Nucleus accumbens (tissue), 56 donors: ENCODE measurements around the gene RNF111.
"Not testable (repeated sequence)": the region's sequence is repeated elsewhere in the genome, so short reads cannot be mapped to it uniquely, and the experiment has no call there.

Experiments
- DNase-seq, 56 donors: peaks; one replicate each; lab custom pipeline; 2025; lab: John Stamatoyannopoulos, UW

RNF111 gene

GRCh38 chr15:59052915-59053407, 65.5 kb downstream of the RNF111 start:
- DNase-seq = no peak

- DNase-seq = no peak
Observed at GRCh38 chr15:59053482-59053881, 66.0 kb downstream of the RNF111 start.

- no peak for DNase-seq
Observed at GRCh38 chr15:59059076-59059597, 71.7 kb downstream of the RNF111 start.

- no peak for DNase-seq
Observed at GRCh38 chr15:59060348-59060747, 72.9 kb downstream of the RNF111 start.

- DNase-seq = no peak
Observed at GRCh38 chr15:59063042-59063441, 75.6 kb downstream of the RNF111 start.

- no peak for DNase-seq
Observed at GRCh38 chr15:59069430-59069829, 82.0 kb downstream of the RNF111 start.

GRCh38 chr15:59074607-59075006, 87.1 kb downstream of the RNF111 start:
- no peak for DNase-seq

GRCh38 chr15:59087731-59088130, 100.3 kb downstream of the RNF111 start:
- DNase-seq = no peak

GRCh38 chr15:59094077-59094476, 106.6 kb downstream of the RNF111 start:
- DNase-seq = no peak

GRCh38 chr15:59096429-59096828, 109.0 kb downstream of the RNF111 start:
- no peak for DNase-seq

GRCh38 chr15:59099162-59099685, 111.8 kb downstream of the RNF111 start:
- no peak for DNase-seq

GRCh38 chr15:59104602-59104911, 117.1 kb downstream of the RNF111 start:
- peak in 6 of 56 donors; percentile 12 to 51 (median 30) for DNase-seq

- peak in 54 of 56 donors; percentile 23 to 92 (median 77) for DNase-seq
Observed at GRCh38 chr15:59104912-59105732, 117.7 kb downstream of the RNF111 start, which contains the start of gene CCNB2. Gene CCNB2, plus strand, starts transcription at chr15:59105146. Its CDS starts 123 bp downstream, at chr15:59105269.

- no peak for DNase-seq
Observed at GRCh38 chr15:59105854-59106253, 118.4 kb downstream of the RNF111 start.

- DNase-seq = no peak
Observed at GRCh38 chr15:59111251-59111650, 123.8 kb downstream of the RNF111 start.

- no peak for DNase-seq
Observed at GRCh38 chr15:59115047-59115446, 127.6 kb downstream of the RNF111 start.

- no peak for DNase-seq
Observed at GRCh38 chr15:59116141-59116540, 128.7 kb downstream of the RNF111 start.

GRCh38 chr15:59116771-59117170, 129.3 kb downstream of the RNF111 start:
- no peak for DNase-seq

GRCh38 chr15:59119625-59120024, 132.2 kb downstream of the RNF111 start:
- DNase-seq = no peak

GRCh38 chr15:59120937-59121336, 133.5 kb downstream of the RNF111 start:
- no peak for DNase-seq

- no peak for DNase-seq
Observed at GRCh38 chr15:59124261-59124660, 136.8 kb downstream of the RNF111 start.

- not testable (repeated sequence) for DNase-seq
Observed at GRCh38 chr15:59125683-59126082, 138.2 kb downstream of the RNF111 start.
